Measurements from ENCODE around the gene CGB2. TPM values are rescaled to one million over a fixed set of nuclear protein-coding genes. Genes with fewer than 3 reads are reported as not detected.

The CGB2 gene
- total RNA-seq, 4 donors from 2014 or later: not detected

DNA sequence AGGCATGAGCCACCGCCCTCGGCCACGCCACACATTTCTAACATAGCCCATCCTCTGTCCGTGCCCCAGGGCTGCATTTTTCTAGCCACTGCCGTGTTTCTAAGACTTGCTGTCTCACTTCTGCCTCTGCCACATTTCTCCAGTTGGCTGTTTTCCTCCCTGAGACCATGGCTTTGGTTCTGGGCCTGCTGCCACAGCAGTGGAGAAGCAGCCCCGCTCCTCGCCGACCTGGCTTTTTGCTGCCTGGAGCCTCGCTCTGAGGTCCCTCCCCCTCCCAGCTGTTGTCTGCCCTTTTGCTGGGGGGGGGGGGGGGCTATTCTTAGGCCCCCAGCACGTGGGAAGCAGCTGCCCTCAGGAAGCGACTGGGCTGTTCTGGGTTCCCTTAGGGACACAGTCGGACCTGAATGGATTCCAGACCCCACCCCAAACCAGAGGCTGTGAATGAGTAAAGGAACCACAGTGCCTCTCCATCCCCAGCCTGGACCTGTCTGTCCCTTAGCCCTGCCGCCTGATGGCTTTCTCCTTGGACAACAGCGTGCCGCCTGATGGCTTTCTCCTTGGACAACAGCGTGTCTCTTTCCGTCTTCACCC, 41.9 kb upstream of the CGB2 start:
- TF ChIP-seq, protein P1, sequence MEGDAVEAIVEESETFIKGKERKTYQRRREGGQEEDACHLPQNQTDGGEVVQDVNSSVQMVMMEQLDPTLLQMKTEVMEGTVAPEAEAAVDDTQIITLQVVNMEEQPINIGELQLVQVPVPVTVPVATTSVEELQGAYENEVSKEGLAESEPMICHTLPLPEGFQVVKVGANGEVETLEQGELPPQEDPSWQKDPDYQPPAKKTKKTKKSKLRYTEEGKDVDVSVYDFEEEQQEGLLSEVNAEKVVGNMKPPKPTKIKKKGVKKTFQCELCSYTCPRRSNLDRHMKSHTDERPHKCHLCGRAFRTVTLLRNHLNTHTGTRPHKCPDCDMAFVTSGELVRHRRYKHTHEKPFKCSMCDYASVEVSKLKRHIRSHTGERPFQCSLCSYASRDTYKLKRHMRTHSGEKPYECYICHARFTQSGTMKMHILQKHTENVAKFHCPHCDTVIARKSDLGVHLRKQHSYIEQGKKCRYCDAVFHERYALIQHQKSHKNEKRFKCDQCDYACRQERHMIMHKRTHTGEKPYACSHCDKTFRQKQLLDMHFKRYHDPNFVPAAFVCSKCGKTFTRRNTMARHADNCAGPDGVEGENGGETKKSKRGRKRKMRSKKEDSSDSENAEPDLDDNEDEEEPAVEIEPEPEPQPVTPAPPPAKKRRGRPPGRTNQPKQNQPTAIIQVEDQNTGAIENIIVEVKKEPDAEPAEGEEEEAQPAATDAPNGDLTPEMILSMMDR (IDR thresholded peaks at IDR 0.05; ENCODE audit: low read depth): no peak

DNA sequence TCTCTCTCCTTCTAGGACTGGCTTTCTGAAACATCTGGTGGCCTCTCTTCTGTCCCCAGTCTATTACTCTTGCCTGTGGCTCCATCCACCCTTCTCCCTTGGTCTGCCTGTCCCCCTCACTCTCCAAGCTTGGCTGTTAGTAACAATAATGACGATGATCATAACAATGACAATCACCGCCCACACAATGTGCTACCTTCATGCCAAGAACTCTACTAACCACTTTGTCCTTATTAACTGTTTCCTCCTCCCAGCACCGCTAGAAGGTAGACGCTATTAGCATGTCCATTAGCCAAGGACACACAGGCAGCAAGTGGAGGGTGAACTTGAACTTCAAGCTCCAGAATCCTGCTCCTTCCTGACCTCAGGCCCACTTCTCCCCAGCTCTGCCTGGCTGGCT, 41.3 kb upstream of the CGB2 start:
- TF ChIP-seq, protein P1 (IDR thresholded peaks at IDR 0.05; ENCODE audit: low read depth): no peak

DNA sequence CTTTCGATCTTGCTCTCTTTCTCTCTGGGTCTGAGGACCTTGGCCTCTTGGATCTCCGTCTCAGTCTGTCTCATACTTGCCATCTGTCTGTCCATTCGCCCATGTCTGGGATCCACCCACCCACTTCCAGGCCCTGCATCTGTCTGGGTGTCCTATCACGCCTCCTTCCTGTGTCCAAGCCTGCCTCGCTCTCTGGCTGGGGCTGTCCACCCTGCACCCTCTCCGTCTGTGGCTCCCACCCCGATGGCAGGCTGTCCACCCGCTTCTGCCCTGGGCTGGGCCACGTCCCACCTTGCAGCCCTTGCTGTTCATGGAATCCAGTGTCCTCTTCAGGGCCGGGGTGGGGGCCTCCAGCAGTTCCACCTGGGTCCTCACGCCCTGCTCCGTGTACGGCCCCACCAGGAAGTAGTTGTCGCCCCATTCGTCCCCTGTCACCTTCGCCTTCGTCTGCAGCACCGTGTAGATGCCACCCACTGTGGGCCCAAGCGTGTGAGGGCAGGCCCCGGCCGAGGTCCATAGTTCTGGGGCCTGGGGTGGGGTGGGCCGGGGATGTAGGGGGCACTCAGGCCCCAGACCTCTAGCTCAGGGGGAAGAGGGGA, 40.6 kb upstream of the CGB2 start:
- TF ChIP-seq, protein P1 (IDR thresholded peaks at IDR 0.05; ENCODE audit: low read depth): no peak

DNA sequence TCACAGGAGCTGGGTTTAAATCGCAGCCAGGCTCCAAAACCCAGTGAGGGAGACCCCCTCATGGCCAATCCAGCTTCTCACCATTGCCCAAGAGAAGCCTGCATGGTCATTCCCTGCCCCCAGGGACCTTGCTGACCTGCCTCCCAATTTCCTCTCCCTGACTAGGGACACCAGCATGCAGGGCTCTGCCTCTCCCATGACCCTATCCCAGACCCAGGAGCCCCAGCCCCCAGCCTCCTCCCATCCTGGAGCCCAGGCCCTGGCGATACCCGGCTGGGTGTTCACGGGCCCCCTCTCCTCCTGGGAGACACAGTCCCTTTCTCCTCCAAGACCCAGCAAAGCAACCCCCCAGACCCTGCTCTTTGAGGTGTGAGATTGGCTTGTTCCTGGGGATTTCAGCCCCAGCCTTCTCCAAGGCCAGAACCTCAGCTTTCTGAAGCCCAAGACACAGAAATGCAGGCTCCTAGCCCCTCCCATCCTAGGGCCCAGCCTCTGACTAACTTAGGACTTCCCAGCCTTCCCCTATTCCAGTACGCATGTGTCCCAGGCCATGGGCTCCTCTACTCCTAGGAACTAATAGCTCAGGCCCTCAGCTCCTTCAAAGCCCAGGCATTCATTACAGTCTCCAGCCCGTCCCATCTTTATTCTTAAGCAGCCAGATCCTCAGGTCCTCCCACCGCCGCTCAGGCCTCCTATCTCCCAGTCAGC, 39.7 kb upstream of the CGB2 start:
- TF ChIP-seq, protein P1 (IDR thresholded peaks at IDR 0.05; ENCODE audit: low read depth): no peak

DNA sequence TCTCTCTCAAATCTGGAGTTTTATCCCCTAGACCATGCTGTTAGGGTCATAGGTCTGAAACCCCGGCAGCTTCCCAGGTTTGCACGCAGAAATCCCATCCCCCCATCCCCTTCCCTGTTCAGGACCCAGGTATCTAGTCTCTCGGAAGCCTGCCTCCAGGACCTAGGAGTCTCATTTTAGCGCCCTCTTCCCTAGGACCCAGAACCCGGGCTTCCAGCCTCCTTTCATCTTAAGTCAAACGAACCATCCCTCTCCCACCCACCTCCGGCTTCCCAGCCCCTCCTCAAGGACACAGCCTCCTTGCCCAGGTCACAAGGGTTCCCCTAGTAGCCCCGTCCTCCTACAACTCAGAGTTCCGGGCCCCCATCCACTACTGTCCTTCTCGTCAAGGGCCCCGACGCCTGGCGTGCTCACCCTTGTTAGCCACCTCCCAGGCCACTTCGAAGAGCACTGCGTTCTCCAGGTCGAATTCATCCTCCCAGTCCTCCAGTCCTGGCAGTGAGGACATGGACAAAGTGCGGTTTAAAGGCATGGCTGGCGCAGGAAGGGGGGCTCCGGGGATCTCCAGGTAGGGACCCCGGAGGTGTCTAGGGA, 39.0 kb upstream of the CGB2 start:
- TF ChIP-seq, protein P1 (IDR thresholded peaks at IDR 0.05; ENCODE audit: low read depth): no peak

DNA sequence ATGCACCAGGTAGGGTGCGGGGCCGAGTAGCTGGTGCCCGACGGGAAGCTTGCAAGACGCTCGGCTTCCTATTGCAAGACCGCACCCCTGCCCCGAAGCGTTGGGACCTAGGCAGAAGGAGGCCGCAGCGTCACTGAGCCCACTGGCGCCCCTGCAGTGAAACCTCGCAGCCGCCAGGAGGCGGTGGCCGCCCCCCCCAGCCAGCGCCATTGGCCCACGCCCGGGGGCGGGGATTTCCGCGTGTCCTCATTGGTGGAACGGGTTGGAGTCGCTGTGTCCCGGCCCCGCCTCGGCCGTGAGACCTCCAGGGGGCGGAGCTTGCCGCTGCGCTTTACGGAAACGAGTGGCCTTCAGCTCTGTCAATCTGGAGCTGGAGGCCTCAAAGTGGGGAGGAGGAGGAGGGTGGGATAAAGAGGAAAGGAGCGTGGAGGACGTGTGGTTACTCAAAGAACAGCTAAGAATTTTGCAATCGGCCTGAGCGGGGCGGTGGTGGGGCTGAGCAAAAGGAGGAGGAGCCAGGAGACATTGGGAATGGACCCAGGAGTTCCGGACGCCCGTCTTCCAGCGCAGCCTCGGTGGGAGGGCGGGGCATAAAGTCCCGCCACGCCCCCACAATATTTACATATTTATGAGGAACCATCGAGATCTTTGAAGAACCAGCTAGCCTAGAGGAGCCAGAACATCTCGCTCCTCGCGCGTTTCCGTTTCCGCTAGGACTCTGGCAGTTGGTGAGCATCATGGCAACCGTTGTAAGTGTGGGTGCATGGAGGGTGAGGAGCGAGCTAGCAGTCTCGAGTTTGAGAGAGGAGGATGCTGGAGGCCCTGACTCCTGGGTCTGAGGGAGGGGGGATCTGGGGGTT, 38.3 kb upstream of the CGB2 start, which contains the start of the genes GYS1 and RUVBL2:
GYS1 (minus strand) TSS at position 135 of the 860 bp plus-strand sequence. CDS start 197 bp downstream, outside the sequence.
RUVBL2 (plus strand) TSS at position 713 of the 860 bp plus-strand sequence; CDS start at position 738, 25 bp downstream.
- TF ChIP-seq, protein P1 (IDR thresholded peaks at IDR 0.05; ENCODE audit: low read depth): no peak
